HG02759 (cell line): ENCODE data around the gene CENPK.
A peak's percentile ranks its signal among the peaks of the same experiment; 100 is the strongest.
"Not testable (repeated sequence)": the region's sequence is repeated elsewhere in the genome, so short reads cannot be mapped to it uniquely, and the experiment has no call there.

Experiments
- ATAC-seq: cut with Tn5 transposase; IDR thresholded peaks from one replicate; pipeline ENCODE4 v1.9.1; 2021; ENCODE audit warnings: mild to moderate bottlenecking, moderate library complexity; ENCODE audit not compliant: unreplicated experiment

The CENPK gene

GRCh38 chr5:65508978-65509377 is 54.0 kb downstream of the CENPK start:
- ATAC-seq, result no peak

GRCh38 chr5:65506961-65507360 is 56.0 kb downstream of the CENPK start:
- no peak for ATAC-seq

GRCh38 chr5:65489119-65489518 is 73.8 kb downstream of the CENPK start:
- no peak for ATAC-seq

GRCh38 chr5:65488038-65488687 is 74.8 kb downstream of the CENPK start:
- not testable (repeated sequence) for ATAC-seq

GRCh38 chr5:65486803-65487202 is 76.2 kb downstream of the CENPK start:
- ATAC-seq, result not testable (repeated sequence)

- ATAC-seq, result no peak
These were observed 77.6 kb downstream of the CENPK start for GRCh38 chr5:65485405-65485804.

- ATAC-seq, result peak; percentile 46
These were observed 79.2 kb downstream of the CENPK start for GRCh38 chr5:65483546-65484346.

GRCh38 chr5:65482736-65483545 is 80.0 kb downstream of the CENPK start:
- ATAC-seq, result no peak

GRCh38 chr5:65482296-65482735 is 80.7 kb downstream of the CENPK start:
- ATAC-seq, result peak; percentile 14

GRCh38 chr5:65481635-65482295 is 81.2 kb downstream of the CENPK start, which contains the start of gene ADAMTS6:
TSS of gene ADAMTS6 (minus strand) at chr5:65481920. CDS start at chr5:65473673, 8,247 bp downstream.
- ATAC-seq, result peak; percentile 85

GRCh38 chr5:65481171-65481581 is 81.8 kb downstream of the CENPK start:
- peak; percentile 10 for ATAC-seq

- ATAC-seq, result no peak
These were observed 82.6 kb downstream of the CENPK start for GRCh38 chr5:65480306-65480865.

GRCh38 chr5:65479527-65479926 is 83.4 kb downstream of the CENPK start:
- no peak for ATAC-seq

GRCh38 chr5:65478336-65478735 is 84.6 kb downstream of the CENPK start:
- no peak for ATAC-seq

GRCh38 chr5:65475895-65476294 is 87.1 kb downstream of the CENPK start:
- no peak for ATAC-seq

GRCh38 chr5:65475336-65475735 is 87.6 kb downstream of the CENPK start:
- no peak for ATAC-seq

- no peak for ATAC-seq
These were observed 88.7 kb downstream of the CENPK start for GRCh38 chr5:65474130-65474711.

GRCh38 chr5:65468633-65469032 is 94.3 kb downstream of the CENPK start:
- ATAC-seq, result no peak
